K562 (cell line): Measurements from ENCODE around the gene ST6GAL1. TPM values are rescaled to one million over a fixed set of nuclear protein-coding genes. Genes with fewer than 3 reads are reported as not detected.

Experiments used
- ATF3 ChIP-seq, 2 experiments: fragments of 450-650 bp in 1 of 2; sonication (generic) in 1 of 2; formaldehyde crosslinking in 1 of 2; IDR thresholded peaks in 1 of 2; conservative IDR thresholded peaks in 1 of 2; 2 replicates each; pipeline versions ENCODE4 v1.6.1 to v1.8.1; 2016 to 2023; ENCODE audit warnings: mild to moderate bottlenecking in 2 of 2, moderate library complexity in 2 of 2, inconsistent platforms in 1 of 2, missing genetic modification reagents in 1 of 2
- ATF4 ChIP-seq: fragments of 450-650 bp; formaldehyde crosslinking; IDR thresholded peaks from 2 replicates; pipeline ENCODE4 v1.4.0; 2022; ENCODE audit warnings: mild to moderate bottlenecking, moderate library complexity
- BRD4 ChIP-seq: fragments of 200-600 bp; sonication (generic); IDR thresholded peaks from 2 replicates; pipeline ENCODE4 v1.6.1; 2017; ENCODE audit warnings: inconsistent platforms
- CAMTA2 ChIP-seq: fragments of 250-450 bp; sonication (Bioruptor Pico); conservative IDR thresholded peaks from 2 replicates; pipeline ENCODE4 v1.5.1; 2022
- CREM ChIP-seq: IDR thresholded peaks from 2 replicates; pipeline ENCODE4 v1.6.1; 2014; ENCODE audit warnings: antibody characterized with exemption, low read depth
- GABPB1 ChIP-seq: sonication (generic); formaldehyde crosslinking; IDR thresholded peaks from 2 replicates; pipeline ENCODE4 v1.8.0; 2022; ENCODE audit warnings: mild to moderate bottlenecking, missing genetic modification reagents
- LCOR ChIP-seq: sonication (generic); formaldehyde crosslinking; IDR thresholded peaks from 2 replicates; pipeline ENCODE4 v1.8.0; 2022; ENCODE audit warnings: mild to moderate bottlenecking, missing genetic modification reagents
- MYC ChIP-seq, 2 experiments: fragments of 250-450 bp in 1 of 2; sonication (Bioruptor Pico) in 1 of 2; IDR thresholded peaks; 2 replicates each; pipeline versions ENCODE4 v1.5.1 to v1.6.1; 2012 to 2021; ENCODE audit warnings: low read depth in 2 of 2, borderline replicate concordance in 1 of 2, improper control_type of control experiment in 1 of 2, low read length in 1 of 2, mild to moderate bottlenecking in 1 of 2, moderate library complexity in 1 of 2
- PBX2 ChIP-seq, 2 experiments: IDR thresholded peaks in 1 of 2; conservative IDR thresholded peaks in 1 of 2; 2 replicates each; pipeline ENCODE4 v1.6.1; 2016; ENCODE audit warnings: low read depth in 2 of 2, mild to moderate bottlenecking in 1 of 2, missing compliant biosample characterization in 1 of 2, missing genetic modification characterization in 1 of 2, moderate library complexity in 1 of 2
- POLR3G ChIP-seq: IDR thresholded peaks from 2 replicates; pipeline ENCODE4 v1.6.1; 2011; ENCODE audit not compliant: insufficient read length, insufficient replicate concordance; ENCODE audit errors: extremely low read depth
- SOX6 ChIP-seq: fragments of 450-650 bp; IDR thresholded peaks from 2 replicates; pipeline ENCODE4 v1.6.1; 2014; ENCODE audit warnings: mild to moderate bottlenecking
- STAT5A ChIP-seq: IDR thresholded peaks from 2 replicates; pipeline ENCODE4 v1.6.1; 2012; ENCODE audit warnings: low read length, inconsistent platforms, borderline replicate concordance
- TAL1 ChIP-seq: fragments of 450-650 bp; IDR thresholded peaks from 2 replicates; pipeline ENCODE4 v1.6.1; 2016; ENCODE audit warnings: mild to moderate bottlenecking
- TCF15 ChIP-seq: fragments of 250-450 bp; sonication (Bioruptor Pico); IDR thresholded peaks from 2 replicates; pipeline ENCODE4 v1.8.0; 2022; ENCODE audit warnings: moderate library complexity, mild to moderate bottlenecking, inconsistent platforms
- TFAP4 ChIP-seq: sonication (generic); formaldehyde crosslinking; IDR thresholded peaks from 2 replicates; pipeline ENCODE4 v1.8.0; 2022; ENCODE audit warnings: missing genetic modification reagents, mild to moderate bottlenecking, moderate library complexity, borderline replicate concordance
- WHSC1 ChIP-seq: IDR thresholded peaks from one replicate; pipeline ENCODE4 v1.6.1; 2012; ENCODE audit warnings: low read length, control low read depth, inconsistent platforms
- YBX1 ChIP-seq: fragments of 450-650 bp; IDR thresholded peaks from 2 replicates; pipeline ENCODE4 v1.7.1; 2016; ENCODE audit warnings: mild to moderate bottlenecking
- ZNF583 ChIP-seq: fragments of 250-450 bp; sonication (Bioruptor Pico); IDR thresholded peaks from 2 replicates; pipeline ENCODE4 v1.4.0; 2020
- ZNF699 ChIP-seq: fragments of 250-450 bp; sonication (Bioruptor Pico); IDR thresholded peaks from 2 replicates; pipeline ENCODE4 v1.8.0; 2021; ENCODE audit warnings: mild to moderate bottlenecking, moderate library complexity; ENCODE audit not compliant: insufficient replicate concordance
- polyA plus RNA-seq, 8 experiments: library from polyadenylated mRNA; depleted of rRNA in 4 of 8; stranded (reverse) in 5 of 8; unstranded in 3 of 8; fragments of >200 nt; fragmentation: Nextera tagmentation in 2 of 8; fragmentation: Illumina TruSeq in 1 of 8; extraction: Ambion mirVana in 2 of 8; extraction: Trizol in 1 of 8; gene quantifications; 2 replicates each; pipeline versions ENCODE4 v1.2.1 to v1.2.3, GENCODE V29; 2011 to 2014; ENCODE audit warnings: inconsistent platforms in 1 of 8, missing spikeins in 1 of 8
- total RNA-seq, 7 experiments: library from RNA; depleted of rRNA in 6 of 7; stranded (reverse); fragments of >200 nt in 6 of 7; fragmentation: Illumina TruSeq in 2 of 7; extraction: Trizol in 2 of 7; gene quantifications; 2 replicates each; pipeline versions ENCODE4 v1.2.1 to v1.2.3, GENCODE V29; 2011 to 2021; ENCODE audit warnings: low replicate concordance in 1 of 7

ST6GAL1 gene
- total and polyA plus RNA-seq, 9 of the 15 experiments (the other 6 are each of a cell fraction or from before 2014, with no cell fraction given): 31.9 to 145 (median 71.0) TPM

GRCh38 chr3:186949281-186949982 is 19.1 kb downstream of the ST6GAL1 start (continued):
- TF ChIP-seq PBX2 (CRISPR knock-in tag; IDR thresholded peaks at IDR 0.05; ENCODE audit: low read depth): no peak
- TF ChIP-seq PBX2 (tag; conservative IDR thresholded peaks at IDR 0.05; ENCODE audit: low read depth): peak; percentile 38
- TF ChIP-seq POLR3G: no peak
- TF ChIP-seq STAT5A: peak; percentile 83
- TF ChIP-seq LCOR (CRISPR knock-in tag): 0 out of 2 replicates have a peak, but pooled peaks have one; percentile 48
- peak; percentile 53 for TF ChIP-seq MYC (IDR thresholded peaks at IDR 0.05; ENCODE audit: low read depth, low read length)
- no peak for TF ChIP-seq MYC (CRISPR knock-in tag; IDR thresholded peaks at IDR 0.05; ENCODE audit: borderline replicate concordance, low read depth)
- TF ChIP-seq ATF3 (IDR thresholded peaks at IDR 0.05): peak; percentile 77
- 0 out of 2 replicates have a peak, but pooled peaks have one; percentile 39 for TF ChIP-seq ATF3 (CRISPR knock-in tag; conservative IDR thresholded peaks at IDR 0.05)
- peak; percentile 41 for TF ChIP-seq ZNF699 (CRISPR knock-in tag)
- TF ChIP-seq WHSC1: no peak
- 0 out of 2 replicates have a peak, but pooled peaks have one; percentile 37 for TF ChIP-seq TCF15
- TF ChIP-seq YBX1: no peak
- 0 out of 2 replicates have a peak, but pooled peaks have one; percentile 13 for TF ChIP-seq TFAP4 (CRISPR knock-in tag)
- TF ChIP-seq ATF4: 0 out of 2 replicates have a peak, but pooled peaks have one; percentile 40
- TF ChIP-seq ZNF583: 0 out of 2 replicates have a peak, but pooled peaks have one; percentile 14
- no peak for TF ChIP-seq BRD4
- peak; percentile 70 for TF ChIP-seq SOX6
- peak; percentile 69 for TF ChIP-seq TAL1
- peak; percentile 40; the same call in 1 of the 2 replicates for TF ChIP-seq GABPB1
- no peak for TF ChIP-seq CAMTA2 (CRISPR knock-in tag)
- peak; percentile 58; the same call in 1 of the 2 replicates for TF ChIP-seq CREM
